IgD-negative memory B cell (primary cell): ENCODE results near the gene SAT1. TPM values are rescaled to one million over a fixed set of nuclear protein-coding genes. Genes with fewer than 3 reads are reported as not detected.

Experiments
- H3K27ac Mint-ChIP-seq, 3 donors: one replicate each; pipeline ENCODE4 v1.8.0; 2020 to 2022; ENCODE audit warnings: mild to moderate bottlenecking in 3 of 3, mixed read lengths in 3 of 3, moderate library complexity in 1 of 3
- H3K27me3 Mint-ChIP-seq: one replicate; pipeline ENCODE4 v1.8.0; 2021; ENCODE audit warnings: mixed read lengths
- H3K36me3 Mint-ChIP-seq: one replicate; pipeline ENCODE4 v1.8.0; 2020; ENCODE audit warnings: mild to moderate bottlenecking, mixed read lengths
- H3K4me1 Mint-ChIP-seq, 3 donors: one replicate each; pipeline ENCODE4 v1.8.0; 2020 to 2022; ENCODE audit warnings: mixed read lengths in 3 of 3, mild to moderate bottlenecking in 1 of 3
- H3K4me3 Mint-ChIP-seq, 4 donors: one replicate each; pipeline ENCODE4 v1.8.0; 2020 to 2022; ENCODE audit warnings: mild to moderate bottlenecking in 4 of 4, mixed read lengths in 4 of 4, moderate library complexity in 3 of 4
- H3K9me3 Mint-ChIP-seq, 3 donors: one replicate each; pipeline ENCODE4 v1.8.0; 2020 to 2021; ENCODE audit warnings: mixed read lengths in 3 of 3, mild to moderate bottlenecking in 1 of 3
- polyA plus RNA-seq: library from polyadenylated mRNA; unstranded; fragments of 300-500 nt; fragmentation: Illumina TruSeq; gene quantifications from one replicate; pipeline ENCODE4 v1.2.3, GENCODE V29; 2021

SAT1 gene
- polyA plus RNA-seq, 1 donor from 2014 or later, result 206 TPM

DNA sequence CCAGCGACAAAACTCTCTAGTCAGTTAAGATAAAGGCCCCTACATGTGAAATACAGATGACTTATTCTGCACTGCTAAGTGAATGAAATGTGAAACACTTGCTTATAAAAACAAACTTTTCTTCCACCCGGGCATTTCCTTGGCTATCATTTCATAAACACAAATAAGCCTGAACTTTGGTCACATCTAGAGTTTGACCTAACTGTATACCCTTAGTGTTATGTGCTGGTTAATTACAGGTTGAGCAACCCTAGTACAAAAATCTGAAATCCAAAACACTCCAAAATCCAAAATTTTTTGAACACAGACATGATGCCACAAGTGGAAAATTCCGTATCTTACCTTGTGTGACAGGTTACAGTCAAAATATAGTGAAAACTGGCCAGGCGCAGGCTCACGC lies 45.9 kb downstream of the SAT1 start:
- no peak overlapping the region for H3K27ac Mint-ChIP-seq
- H3K36me3 Mint-ChIP-seq, result peaks cover 4% of the 10 kb centered on the region
- H3K27me3 Mint-ChIP-seq, result no peaks in the 10 kb centered on the region
- H3K4me1 Mint-ChIP-seq, result peaks cover 0 to 5% (median 0%) of the 10 kb centered on the region in 3 donors
- H3K9me3 Mint-ChIP-seq, result no peaks in the 10 kb centered on the region
- H3K4me3 Mint-ChIP-seq, result no peak overlapping the region

DNA sequence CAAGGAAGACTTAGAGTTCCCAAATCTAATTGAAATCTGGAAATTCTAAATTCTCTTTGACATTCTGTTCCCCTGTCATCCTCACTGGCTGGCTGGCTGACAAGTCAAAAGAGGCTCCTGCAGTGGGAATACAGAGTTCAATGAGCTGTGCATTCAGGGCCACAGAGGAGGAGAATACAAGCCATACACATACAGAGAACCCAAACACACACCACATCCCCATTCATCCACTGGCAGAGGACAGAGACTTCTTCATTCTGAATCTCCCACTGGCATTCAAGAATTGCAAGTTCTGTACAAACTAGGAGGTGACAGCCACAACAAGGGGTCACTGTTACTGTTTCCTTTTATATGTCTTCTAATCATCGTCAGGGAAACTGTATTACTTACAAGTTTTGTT lies 49.7 kb downstream of the SAT1 start:
- H3K4me1 Mint-ChIP-seq, result no peaks in the 10 kb centered on the region
- H3K27me3 Mint-ChIP-seq, result no peaks in the 10 kb centered on the region
- no peaks in the 10 kb centered on the region for H3K9me3 Mint-ChIP-seq
- H3K4me3 Mint-ChIP-seq, result no peak overlapping the region
- H3K27ac Mint-ChIP-seq, result no peak overlapping the region
- H3K36me3 Mint-ChIP-seq, result no peaks in the 10 kb centered on the region

Other genes with a start within 250 kb of the SAT1 start
- gene PRDX4, start 115.7 kb upstream of the SAT1 start, polyA plus RNA-seq, result 52.6 TPM
- 18.2 TPM for gene ACOT9, start 39.9 kb upstream of the SAT1 start, polyA plus RNA-seq
- 18.1 TPM for gene APOO, start 124.8 kb downstream of the SAT1 start, polyA plus RNA-seq
- gene CXorf58, start 124.8 kb downstream of the SAT1 start, polyA plus RNA-seq, result 0.20 TPM
- 1.6 TPM for gene KLHL15, start 244.0 kb downstream of the SAT1 start, polyA plus RNA-seq